Measurements from ENCODE around the gene SLC1A5. TPM values are rescaled to one million over a fixed set of nuclear protein-coding genes. Genes with fewer than 3 reads are reported as not detected.
A peak's percentile ranks its signal among the peaks of the same experiment; 100 is the strongest.

The SLC1A5 gene
- total RNA-seq, 1 donor from 2014 or later, result 24.5 TPM

GRCh38 chr19:46802152-46802551 lies 13.8 kb upstream of the SLC1A5 start:
- H3K9ac ChIP-seq (ENCODE audit: low read depth in 1 of 3, low read length in 3 of 3), result no peak overlapping the region
- no peaks in the 10 kb centered on the region for H3K4me1 ChIP-seq (ENCODE audit: control insufficient read depth in 3 of 3, insufficient read depth in 3 of 3, low read length in 3 of 3)
- H3K4me3 ChIP-seq (ENCODE audit: low read length in 3 of 3), result no peak overlapping the region

GRCh38 chr19:46798713-46799112 lies 10.3 kb upstream of the SLC1A5 start:
- Histone ChIP-seq H3K9ac (ENCODE audit: low read depth in 1 of 3, low read length in 3 of 3) (no peak overlapping the region), H3K27me3 (ENCODE audit: control insufficient read depth in 3 of 3, insufficient read depth in 3 of 3, low read length in 3 of 3) (peaks cover 3 to 5% (median 5%) of the 10 kb centered on the region in 3 donors), H3K36me3 (ENCODE audit: control insufficient read depth in 3 of 3, insufficient read depth in 3 of 3, low read length in 3 of 3) (no peaks in the 10 kb centered on the region), H3K27ac (ENCODE audit: low read depth, low read length) (no peak overlapping the region), H3K4me3 (ENCODE audit: low read length in 3 of 3) (no peak overlapping the region), H3K4me1 (ENCODE audit: control insufficient read depth in 3 of 3, insufficient read depth in 3 of 3, low read length in 3 of 3) (no peaks in the 10 kb centered on the region), H3K9me3 (ENCODE audit: control insufficient read depth in 3 of 3, low read length in 3 of 3) (no peaks in the 10 kb centered on the region)

More at GRCh38 chr19:46802152-46802551, 13.8 kb upstream of the SLC1A5 start:
- no peaks in the 10 kb centered on the region for H3K9me3 ChIP-seq (ENCODE audit: control insufficient read depth in 3 of 3, low read length in 3 of 3)
- H3K36me3 ChIP-seq (ENCODE audit: control insufficient read depth in 3 of 3, insufficient read depth in 3 of 3, low read length in 3 of 3), result no peaks in the 10 kb centered on the region
- H3K27me3 ChIP-seq (ENCODE audit: control insufficient read depth in 3 of 3, insufficient read depth in 3 of 3, low read length in 3 of 3), result no peaks in the 10 kb centered on the region
- no peak overlapping the region for H3K27ac ChIP-seq (ENCODE audit: low read depth, low read length)

GRCh38 chr19:46797881-46798280 lies 9.5 kb upstream of the SLC1A5 start:
- peaks cover 3 to 5% (median 5%) of the 10 kb centered on the region in 3 donors for H3K27me3 ChIP-seq (ENCODE audit: control insufficient read depth in 3 of 3, insufficient read depth in 3 of 3, low read length in 3 of 3)
- H3K4me1 ChIP-seq (ENCODE audit: control insufficient read depth in 3 of 3, insufficient read depth in 3 of 3, low read length in 3 of 3), result no peaks in the 10 kb centered on the region
- H3K9ac ChIP-seq (ENCODE audit: low read depth in 1 of 3, low read length in 3 of 3), result no peak overlapping the region

GRCh38 chr19:46791944-46792343 lies 3.5 kb upstream of the SLC1A5 start:
- Histone ChIP-seq H3K27me3 (ENCODE audit: control insufficient read depth in 3 of 3, insufficient read depth in 3 of 3, low read length in 3 of 3) (peaks cover 5 to 24% (median 5%) of the 10 kb centered on the region in 3 donors), H3K27ac (ENCODE audit: low read depth, low read length) (no peak overlapping the region), H3K9ac (ENCODE audit: low read depth in 1 of 3, low read length in 3 of 3) (no peak overlapping the region), H3K36me3 (ENCODE audit: control insufficient read depth in 3 of 3, insufficient read depth in 3 of 3, low read length in 3 of 3) (no peaks in the 10 kb centered on the region), H3K4me1 (ENCODE audit: control insufficient read depth in 3 of 3, insufficient read depth in 3 of 3, low read length in 3 of 3) (peaks cover 5 to 10% (median 9%) of the 10 kb centered on the region in 3 donors), H3K9me3 (ENCODE audit: control insufficient read depth in 3 of 3, low read length in 3 of 3) (no peaks in the 10 kb centered on the region), H3K4me3 (ENCODE audit: low read length in 3 of 3) (no peak overlapping the region)

More at GRCh38 chr19:46797881-46798280, 9.5 kb upstream of the SLC1A5 start:
- Histone ChIP-seq H3K4me3 (ENCODE audit: low read length in 3 of 3) (no peak overlapping the region), H3K36me3 (ENCODE audit: control insufficient read depth in 3 of 3, insufficient read depth in 3 of 3, low read length in 3 of 3) (no peaks in the 10 kb centered on the region), H3K9me3 (ENCODE audit: control insufficient read depth in 3 of 3, low read length in 3 of 3) (no peaks in the 10 kb centered on the region), H3K27ac (ENCODE audit: low read depth, low read length) (no peak overlapping the region)

- Histone ChIP-seq H3K4me1 (ENCODE audit: control insufficient read depth in 3 of 3, insufficient read depth in 3 of 3, low read length in 3 of 3) (peaks cover 24 to 33% (median 31%) of the 10 kb centered on the region in 3 donors), H3K9me3 (ENCODE audit: control insufficient read depth in 3 of 3, low read length in 3 of 3) (no peaks in the 10 kb centered on the region), H3K9ac (ENCODE audit: low read depth in 1 of 3, low read length in 3 of 3) (no peak overlapping the region), H3K36me3 (ENCODE audit: control insufficient read depth in 3 of 3, insufficient read depth in 3 of 3, low read length in 3 of 3) (no peaks in the 10 kb centered on the region), H3K27ac (ENCODE audit: low read depth, low read length) (no peak overlapping the region), H3K4me3 (ENCODE audit: low read length in 3 of 3) (no peak overlapping the region), H3K27me3 (ENCODE audit: control insufficient read depth in 3 of 3, insufficient read depth in 3 of 3, low read length in 3 of 3) (peaks cover 0 to 37% (median 13%) of the 10 kb centered on the region in 3 donors)
Observed at GRCh38 chr19:46789371-46789770, 977 bp upstream of the SLC1A5 start.

- Histone ChIP-seq H3K4me3 (ENCODE audit: low read length in 3 of 3) (no peak overlapping the region), H3K27me3 (ENCODE audit: control insufficient read depth in 3 of 3, insufficient read depth in 3 of 3, low read length in 3 of 3) (peaks cover 0 to 37% (median 15%) of the 10 kb centered on the region in 3 donors), H3K9me3 (ENCODE audit: control insufficient read depth in 3 of 3, low read length in 3 of 3) (no peaks in the 10 kb centered on the region), H3K27ac (ENCODE audit: low read depth, low read length) (no peak overlapping the region), H3K4me1 (ENCODE audit: control insufficient read depth in 3 of 3, insufficient read depth in 3 of 3, low read length in 3 of 3) (peaks cover 28 to 37% (median 35%) of the 10 kb centered on the region in 3 donors), H3K9ac (ENCODE audit: low read depth in 1 of 3, low read length in 3 of 3) (no peak overlapping the region), H3K36me3 (ENCODE audit: control insufficient read depth in 3 of 3, insufficient read depth in 3 of 3, low read length in 3 of 3) (no peaks in the 10 kb centered on the region)
Observed at GRCh38 chr19:46788968-46789338, 559 bp upstream of the SLC1A5 start.

GRCh38 chr19:46787331-46788261 lies 798 bp downstream of the SLC1A5 start:
- peaks cover 29 to 38% (median 37%) of the 10 kb centered on the region in 3 donors for H3K4me1 ChIP-seq (ENCODE audit: control insufficient read depth in 3 of 3, insufficient read depth in 3 of 3, low read length in 3 of 3)
- H3K36me3 ChIP-seq (ENCODE audit: control insufficient read depth in 3 of 3, insufficient read depth in 3 of 3, low read length in 3 of 3), result peaks cover 0 to 2% (median 0%) of the 10 kb centered on the region in 3 donors
- H3K4me3 ChIP-seq (ENCODE audit: low read length in 3 of 3), result peak overlapping the region; percentile 66 to 80 (median 72)

GRCh38 chr19:46787040-46787330 lies 1.4 kb downstream of the SLC1A5 start:
- Histone ChIP-seq H3K27me3 (ENCODE audit: control insufficient read depth in 3 of 3, insufficient read depth in 3 of 3, low read length in 3 of 3) (peaks cover 0 to 43% (median 15%) of the 10 kb centered on the region in 3 donors), H3K4me3 (ENCODE audit: low read length in 3 of 3) (peak overlapping the region; percentile 66 to 72 (median 70)), H3K9ac (ENCODE audit: low read depth in 1 of 3, low read length in 3 of 3) (peak overlapping the region; percentile 61 to 71 (median 69)), H3K27ac (ENCODE audit: low read depth, low read length) (peak overlapping the region; percentile 83), H3K9me3 (ENCODE audit: control insufficient read depth in 3 of 3, low read length in 3 of 3) (no peaks in the 10 kb centered on the region), H3K4me1 (ENCODE audit: control insufficient read depth in 3 of 3, insufficient read depth in 3 of 3, low read length in 3 of 3) (peaks cover 29 to 38% (median 37%) of the 10 kb centered on the region in 3 donors), H3K36me3 (ENCODE audit: control insufficient read depth in 3 of 3, insufficient read depth in 3 of 3, low read length in 3 of 3) (peaks cover 0 to 2% (median 1%) of the 10 kb centered on the region in 3 donors)

More at GRCh38 chr19:46787331-46788261, 798 bp downstream of the SLC1A5 start:
- Histone ChIP-seq H3K27me3 (ENCODE audit: control insufficient read depth in 3 of 3, insufficient read depth in 3 of 3, low read length in 3 of 3) (peaks cover 0 to 40% (median 15%) of the 10 kb centered on the region in 3 donors), H3K9ac (ENCODE audit: low read depth in 1 of 3, low read length in 3 of 3) (peak overlapping the region; percentile 65 to 71 (median 69)), H3K9me3 (ENCODE audit: control insufficient read depth in 3 of 3, low read length in 3 of 3) (no peaks in the 10 kb centered on the region), H3K27ac (ENCODE audit: low read depth, low read length) (peak overlapping the region; percentile 83)

- no peaks in the 10 kb centered on the region for H3K9me3 ChIP-seq (ENCODE audit: control insufficient read depth in 3 of 3, low read length in 3 of 3)
- H3K4me3 ChIP-seq (ENCODE audit: low read length in 3 of 3), result peak overlapping the region; percentile 58 to 72 (median 70)
- peak overlapping the region; percentile 83 for H3K27ac ChIP-seq (ENCODE audit: low read depth, low read length)
- peak overlapping the region; percentile 61 to 71 (median 69) for H3K9ac ChIP-seq (ENCODE audit: low read depth in 1 of 3, low read length in 3 of 3)
- peaks cover 29 to 38% (median 37%) of the 10 kb centered on the region in 3 donors for H3K4me1 ChIP-seq (ENCODE audit: control insufficient read depth in 3 of 3, insufficient read depth in 3 of 3, low read length in 3 of 3)
- H3K27me3 ChIP-seq (ENCODE audit: control insufficient read depth in 3 of 3, insufficient read depth in 3 of 3, low read length in 3 of 3), result peaks cover 0 to 43% (median 15%) of the 10 kb centered on the region in 3 donors
- H3K36me3 ChIP-seq (ENCODE audit: control insufficient read depth in 3 of 3, insufficient read depth in 3 of 3, low read length in 3 of 3), result peaks cover 0 to 5% (median 2%) of the 10 kb centered on the region in 3 donors
Observed at GRCh38 chr19:46786236-46787039, 2.0 kb downstream of the SLC1A5 start.

Measured in skeletal muscle tissue (tissue), 4 donors.